Cortex of kidney (tissue), 1 donor: ENCODE data around the gene TOMM40.
"Not testable (repeated sequence)": the region's sequence is repeated elsewhere in the genome, so short reads cannot be mapped to it uniquely, and the experiment has no call there.

Experiments used
- DNase-seq: peaks from one replicate; lab custom pipeline; 2025; lab: John Stamatoyannopoulos, UW

The TOMM40 gene

DNA sequence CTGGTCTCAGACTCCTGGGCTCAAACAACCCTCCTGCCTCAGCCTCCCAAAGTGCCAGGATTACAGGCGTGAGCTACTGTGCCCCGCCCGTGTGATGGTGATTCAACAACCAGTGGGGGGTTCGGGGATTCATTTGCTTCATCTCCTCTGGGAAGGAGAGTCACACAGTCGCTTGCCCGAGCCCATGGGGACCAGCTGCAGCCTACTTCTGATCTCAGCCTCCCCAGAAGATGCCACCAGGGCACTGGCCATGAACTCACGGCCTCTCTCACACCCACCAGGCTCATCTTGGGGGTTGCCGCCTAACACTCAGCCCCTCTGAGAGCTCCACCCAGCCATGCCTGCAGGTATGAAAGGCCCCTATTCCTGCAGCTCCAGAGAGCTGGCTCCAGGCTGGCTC, 6.8 kb downstream of the TOMM40 start:
- no peak for DNase-seq

DNA sequence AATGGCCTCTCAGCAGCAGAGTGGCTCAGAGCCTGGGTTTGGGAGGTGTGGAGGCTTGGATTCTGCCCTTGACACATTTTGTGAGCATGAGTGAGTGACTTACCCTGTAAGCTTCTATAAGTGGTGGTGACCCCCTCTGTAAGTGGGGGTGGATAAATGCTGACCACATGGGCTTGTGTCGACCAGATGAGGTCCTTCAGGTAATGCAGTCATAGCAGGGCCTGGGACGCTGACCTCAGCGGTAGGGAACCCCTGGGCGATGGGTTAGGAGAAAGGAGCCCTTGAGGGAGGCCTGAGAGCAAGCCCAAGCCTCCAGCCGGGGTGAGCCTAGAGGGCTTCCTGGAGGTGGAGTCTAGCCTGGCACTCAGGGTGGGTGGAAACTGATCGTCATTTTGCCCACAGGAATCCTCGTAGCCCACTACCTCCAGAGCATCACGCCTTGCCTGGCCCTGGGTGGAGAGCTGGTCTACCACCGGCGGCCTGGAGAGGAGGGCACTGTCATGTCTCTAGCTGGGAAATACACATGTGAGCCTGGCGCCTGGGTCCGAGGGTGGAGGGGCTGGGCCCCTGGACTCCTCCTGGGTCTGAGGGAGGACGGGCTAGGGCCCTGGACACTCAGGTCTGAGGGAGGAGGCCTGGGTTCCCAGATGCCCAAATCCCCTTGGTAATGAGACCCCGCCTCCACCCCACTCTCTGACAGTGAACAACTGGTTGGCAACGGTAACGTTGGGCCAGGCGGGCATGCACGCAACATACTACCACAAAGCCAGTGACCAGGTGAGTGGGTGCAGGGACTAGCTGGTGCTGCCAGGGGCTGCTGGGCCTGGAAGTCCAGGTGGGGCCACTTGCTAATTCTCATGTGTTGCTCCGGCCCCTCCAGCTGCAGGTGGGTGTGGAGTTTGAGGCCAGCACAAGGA, 9.5 kb downstream of the TOMM40 start:
- no peak for DNase-seq

DNA sequence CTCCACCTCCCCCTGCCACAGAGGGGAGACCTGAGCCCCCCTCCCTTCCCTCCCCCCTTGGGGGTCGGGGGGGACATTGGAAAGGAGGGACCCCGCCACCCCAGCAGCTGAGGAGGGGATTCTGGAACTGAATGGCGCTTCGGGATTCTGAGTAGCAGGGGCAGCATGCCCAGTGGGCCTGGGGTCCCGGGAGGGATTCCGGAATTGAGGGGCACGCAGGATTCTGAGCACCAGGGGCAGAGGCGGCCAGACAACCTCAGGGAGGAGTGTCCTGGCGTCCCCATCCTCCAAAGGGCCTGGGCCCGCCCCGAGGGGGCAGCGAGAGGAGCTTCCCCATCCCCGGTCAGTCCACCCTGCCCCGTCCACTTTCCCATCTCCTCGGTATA, 12.2 kb downstream of the TOMM40 start:
- DNase-seq: no peak

DNA sequence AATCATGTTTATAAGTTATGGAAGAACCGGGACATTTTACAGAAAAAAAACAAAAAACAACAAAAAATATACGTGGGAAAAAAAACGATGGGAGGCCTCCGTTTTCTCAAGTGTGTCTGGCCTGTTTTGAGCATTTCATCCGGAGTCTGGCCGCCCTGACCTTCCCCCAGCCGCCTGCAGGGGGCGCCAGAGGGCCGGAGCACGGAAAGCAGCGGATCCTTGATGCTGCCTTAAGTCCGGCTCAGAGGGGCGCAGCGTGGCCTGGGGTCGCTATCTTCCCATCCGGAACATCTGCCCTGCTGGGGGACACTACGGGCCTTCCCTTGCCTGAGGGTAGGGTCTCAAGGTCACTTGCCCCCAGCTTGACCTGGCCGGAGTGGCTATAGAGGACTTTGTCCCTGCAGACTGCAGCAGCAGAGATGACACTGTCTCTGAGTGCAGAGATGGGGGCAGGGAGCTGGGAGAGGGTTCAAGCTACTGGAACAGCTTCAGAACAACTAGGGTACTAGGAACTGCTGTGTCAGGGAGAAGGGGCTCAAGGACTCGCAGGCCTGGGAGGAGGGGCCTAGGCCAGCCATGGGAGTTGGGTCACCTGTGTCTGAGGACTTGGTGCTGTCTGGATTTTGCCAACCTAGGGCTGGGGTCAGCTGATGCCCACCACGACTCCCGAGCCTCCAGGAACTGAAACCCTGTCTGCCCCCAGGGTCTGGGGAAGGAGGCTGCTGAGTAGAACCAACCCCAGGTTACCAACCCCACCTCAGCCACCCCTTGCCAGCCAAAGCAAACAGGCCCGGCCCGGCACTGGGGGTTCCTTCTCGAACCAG, 12.8 kb downstream of the TOMM40 start:
- no peak for DNase-seq

DNA sequence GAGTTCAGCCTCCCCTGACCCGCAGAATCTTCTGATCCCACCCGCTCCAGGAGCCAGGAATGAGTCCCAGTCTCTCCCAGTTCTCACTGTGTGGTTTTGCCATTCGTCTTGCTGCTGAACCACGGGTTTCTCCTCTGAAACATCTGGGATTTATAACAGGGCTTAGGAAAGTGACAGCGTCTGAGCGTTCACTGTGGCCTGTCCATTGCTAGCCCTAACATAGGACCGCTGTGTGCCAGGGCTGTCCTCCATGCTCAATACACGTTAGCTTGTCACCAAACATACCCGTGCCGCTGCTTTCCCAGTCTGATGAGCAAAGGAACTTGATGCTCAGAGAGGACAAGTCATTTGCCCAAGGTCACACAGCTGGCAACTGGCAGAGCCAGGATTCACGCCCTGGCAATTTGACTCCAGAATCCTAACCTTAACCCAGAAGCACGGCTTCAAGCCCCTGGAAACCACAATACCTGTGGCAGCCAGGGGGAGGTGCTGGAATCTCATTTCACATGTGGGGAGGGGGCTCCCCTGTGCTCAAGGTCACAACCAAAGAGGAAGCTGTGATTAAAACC, 13.5 kb downstream of the TOMM40 start:
- no peak for DNase-seq

DNA sequence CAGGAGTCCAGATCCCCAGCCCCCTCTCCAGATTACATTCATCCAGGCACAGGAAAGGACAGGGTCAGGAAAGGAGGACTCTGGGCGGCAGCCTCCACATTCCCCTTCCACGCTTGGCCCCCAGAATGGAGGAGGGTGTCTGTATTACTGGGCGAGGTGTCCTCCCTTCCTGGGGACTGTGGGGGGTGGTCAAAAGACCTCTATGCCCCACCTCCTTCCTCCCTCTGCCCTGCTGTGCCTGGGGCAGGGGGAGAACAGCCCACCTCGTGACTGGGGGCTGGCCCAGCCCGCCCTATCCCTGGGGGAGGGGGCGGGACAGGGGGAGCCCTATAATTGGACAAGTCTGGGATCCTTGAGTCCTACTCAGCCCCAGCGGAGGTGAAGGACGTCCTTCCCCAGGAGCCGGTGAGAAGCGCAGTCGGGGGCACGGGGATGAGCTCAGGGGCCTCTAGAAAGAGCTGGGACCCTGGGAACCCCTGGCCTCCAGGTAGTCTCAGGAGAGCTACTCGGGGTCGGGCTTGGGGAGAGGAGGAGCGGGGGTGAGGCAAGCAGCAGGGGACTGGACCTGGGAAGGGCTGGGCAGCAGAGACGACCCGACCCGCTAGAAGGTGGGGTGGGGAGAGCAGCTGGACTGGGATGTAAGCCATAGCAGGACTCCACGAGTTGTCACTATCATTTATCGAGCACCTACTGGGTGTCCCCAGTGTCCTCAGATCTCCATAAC, 14.5 kb downstream of the TOMM40 start, which contains the start of gene APOE:
Gene APOE (plus strand): TSS at position 360 of the 724 bp plus-strand sequence. CDS start 829 bp downstream, outside the sequence.
- DNase-seq: no peak

DNA sequence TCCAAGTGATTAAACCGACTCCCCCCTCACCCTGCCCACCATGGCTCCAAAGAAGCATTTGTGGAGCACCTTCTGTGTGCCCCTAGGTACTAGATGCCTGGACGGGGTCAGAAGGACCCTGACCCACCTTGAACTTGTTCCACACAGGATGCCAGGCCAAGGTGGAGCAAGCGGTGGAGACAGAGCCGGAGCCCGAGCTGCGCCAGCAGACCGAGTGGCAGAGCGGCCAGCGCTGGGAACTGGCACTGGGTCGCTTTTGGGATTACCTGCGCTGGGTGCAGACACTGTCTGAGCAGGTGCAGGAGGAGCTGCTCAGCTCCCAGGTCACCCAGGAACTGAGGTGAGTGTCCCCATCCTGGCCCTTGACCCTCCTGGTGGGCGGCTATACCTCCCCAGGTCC, 16.6 kb downstream of the TOMM40 start:
- no peak for DNase-seq

DNA sequence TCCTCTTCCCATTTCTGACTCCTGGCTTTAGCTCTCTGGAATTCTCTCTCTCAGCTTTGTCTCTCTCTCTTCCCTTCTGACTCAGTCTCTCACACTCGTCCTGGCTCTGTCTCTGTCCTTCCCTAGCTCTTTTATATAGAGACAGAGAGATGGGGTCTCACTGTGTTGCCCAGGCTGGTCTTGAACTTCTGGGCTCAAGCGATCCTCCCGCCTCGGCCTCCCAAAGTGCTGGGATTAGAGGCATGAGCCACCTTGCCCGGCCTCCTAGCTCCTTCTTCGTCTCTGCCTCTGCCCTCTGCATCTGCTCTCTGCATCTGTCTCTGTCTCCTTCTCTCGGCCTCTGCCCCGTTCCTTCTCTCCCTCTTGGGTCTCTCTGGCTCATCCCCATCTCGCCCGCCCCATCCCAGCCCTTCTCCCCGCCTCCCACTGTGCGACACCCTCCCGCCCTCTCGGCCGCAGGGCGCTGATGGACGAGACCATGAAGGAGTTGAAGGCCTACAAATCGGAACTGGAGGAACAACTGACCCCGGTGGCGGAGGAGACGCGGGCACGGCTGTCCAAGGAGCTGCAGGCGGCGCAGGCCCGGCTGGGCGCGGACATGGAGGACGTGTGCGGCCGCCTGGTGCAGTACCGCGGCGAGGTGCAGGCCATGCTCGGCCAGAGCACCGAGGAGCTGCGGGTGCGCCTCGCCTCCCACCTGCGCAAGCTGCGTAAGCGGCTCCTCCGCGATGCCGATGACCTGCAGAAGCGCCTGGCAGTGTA, 17.2 kb downstream of the TOMM40 start:
- no peak for DNase-seq

DNA sequence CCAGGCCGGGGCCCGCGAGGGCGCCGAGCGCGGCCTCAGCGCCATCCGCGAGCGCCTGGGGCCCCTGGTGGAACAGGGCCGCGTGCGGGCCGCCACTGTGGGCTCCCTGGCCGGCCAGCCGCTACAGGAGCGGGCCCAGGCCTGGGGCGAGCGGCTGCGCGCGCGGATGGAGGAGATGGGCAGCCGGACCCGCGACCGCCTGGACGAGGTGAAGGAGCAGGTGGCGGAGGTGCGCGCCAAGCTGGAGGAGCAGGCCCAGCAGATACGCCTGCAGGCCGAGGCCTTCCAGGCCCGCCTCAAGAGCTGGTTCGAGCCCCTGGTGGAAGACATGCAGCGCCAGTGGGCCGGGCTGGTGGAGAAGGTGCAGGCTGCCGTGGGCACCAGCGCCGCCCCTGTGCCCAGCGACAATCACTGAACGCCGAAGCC, 17.8 kb downstream of the TOMM40 start:
- no peak for DNase-seq

DNA sequence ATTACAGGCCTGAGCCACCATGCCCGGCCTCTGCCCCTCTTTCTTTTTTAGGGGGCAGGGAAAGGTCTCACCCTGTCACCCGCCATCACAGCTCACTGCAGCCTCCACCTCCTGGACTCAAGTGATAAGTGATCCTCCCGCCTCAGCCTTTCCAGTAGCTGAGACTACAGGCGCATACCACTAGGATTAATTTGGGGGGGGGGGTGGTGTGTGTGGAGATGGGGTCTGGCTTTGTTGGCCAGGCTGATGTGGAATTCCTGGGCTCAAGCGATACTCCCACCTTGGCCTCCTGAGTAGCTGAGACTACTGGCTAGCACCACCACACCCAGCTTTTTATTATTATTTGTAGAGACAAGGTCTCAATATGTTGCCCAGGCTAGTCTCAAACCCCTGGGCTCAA, 18.7 kb downstream of the TOMM40 start:
- DNase-seq: no peak

DNA sequence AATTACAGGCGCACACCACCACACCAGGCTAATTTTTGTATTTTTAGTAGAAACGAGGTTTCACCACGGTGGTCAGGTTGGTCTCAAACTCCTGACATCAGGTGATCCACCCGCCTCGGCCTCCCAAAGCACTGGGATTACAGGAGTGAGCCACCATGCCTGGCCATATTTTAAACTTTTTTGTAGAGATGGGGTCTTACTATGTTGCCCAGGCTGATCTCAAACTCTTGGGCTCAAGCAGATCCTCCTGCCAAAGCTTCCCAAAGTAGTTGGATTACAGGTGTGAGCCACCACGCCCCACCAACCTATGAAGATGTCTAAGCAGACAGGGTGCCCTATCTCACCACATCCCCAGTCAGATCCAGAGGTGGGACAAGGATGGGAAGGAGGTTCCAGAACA, 20.8 kb downstream of the TOMM40 start:
- DNase-seq: not testable (repeated sequence)

DNA sequence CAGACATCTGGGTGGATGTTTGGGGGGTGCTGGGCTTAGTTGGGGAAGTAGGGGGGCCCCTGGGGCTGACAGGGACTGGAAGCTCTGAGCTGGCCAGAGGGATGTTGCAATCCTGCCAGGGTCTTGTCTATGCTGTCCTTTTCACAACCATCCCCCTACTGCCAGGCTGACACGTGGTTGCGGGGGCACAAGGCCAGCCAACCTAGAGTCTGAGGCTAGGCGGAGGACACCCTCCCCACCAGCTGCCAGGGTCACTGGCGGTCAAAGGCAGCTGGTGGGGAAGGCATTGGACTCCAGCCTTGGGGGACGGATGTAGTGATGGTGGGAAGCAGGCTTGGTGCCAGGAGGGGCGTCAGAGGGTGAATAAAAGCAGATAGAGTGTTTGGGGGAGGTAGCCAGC, 21.8 kb downstream of the TOMM40 start:
- no peak for DNase-seq

DNA sequence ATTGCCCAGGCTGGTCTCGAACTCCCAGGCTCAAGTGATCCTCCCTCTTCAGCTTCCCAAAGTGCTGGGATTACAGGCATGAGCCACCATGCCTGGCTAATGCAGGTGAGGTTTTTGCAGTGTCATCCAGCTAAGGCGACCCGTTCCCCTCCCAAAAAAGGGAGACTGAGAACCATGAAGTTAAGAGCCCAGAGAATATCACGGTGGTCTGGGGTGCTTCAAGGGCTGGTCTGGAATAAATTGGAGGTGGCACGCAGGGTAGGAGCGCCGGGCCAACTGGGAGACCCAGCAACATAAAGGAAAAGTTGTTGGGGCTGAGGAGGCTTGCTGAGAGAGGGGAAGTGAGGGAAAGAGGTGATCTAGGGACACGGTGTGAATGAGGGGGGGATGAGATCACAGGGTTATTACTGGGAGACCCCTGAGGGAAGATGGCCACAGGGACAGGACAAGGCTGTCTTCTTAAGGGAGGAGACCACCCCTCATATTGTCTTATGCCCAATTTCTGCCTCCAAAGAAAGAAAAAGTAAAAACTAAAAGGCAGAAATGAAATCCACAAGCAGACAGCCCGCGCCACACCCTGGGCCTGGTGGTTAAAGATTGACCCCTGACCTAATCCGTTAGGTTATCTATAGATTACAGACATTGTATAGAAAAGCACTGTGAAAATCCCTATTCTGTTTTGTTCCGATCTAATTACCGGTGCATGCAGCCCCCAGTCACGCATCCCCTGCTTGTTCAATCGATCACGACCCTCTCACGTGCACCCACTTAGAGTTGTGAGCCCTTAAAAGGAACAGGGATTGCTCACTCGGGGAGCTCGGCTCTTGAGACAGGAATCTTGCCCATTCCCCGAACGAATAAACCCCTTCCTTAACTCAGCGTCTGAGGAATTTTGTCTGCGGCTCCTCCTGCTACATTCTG, 22.7 kb downstream of the TOMM40 start:
- DNase-seq: not testable (repeated sequence)

DNA sequence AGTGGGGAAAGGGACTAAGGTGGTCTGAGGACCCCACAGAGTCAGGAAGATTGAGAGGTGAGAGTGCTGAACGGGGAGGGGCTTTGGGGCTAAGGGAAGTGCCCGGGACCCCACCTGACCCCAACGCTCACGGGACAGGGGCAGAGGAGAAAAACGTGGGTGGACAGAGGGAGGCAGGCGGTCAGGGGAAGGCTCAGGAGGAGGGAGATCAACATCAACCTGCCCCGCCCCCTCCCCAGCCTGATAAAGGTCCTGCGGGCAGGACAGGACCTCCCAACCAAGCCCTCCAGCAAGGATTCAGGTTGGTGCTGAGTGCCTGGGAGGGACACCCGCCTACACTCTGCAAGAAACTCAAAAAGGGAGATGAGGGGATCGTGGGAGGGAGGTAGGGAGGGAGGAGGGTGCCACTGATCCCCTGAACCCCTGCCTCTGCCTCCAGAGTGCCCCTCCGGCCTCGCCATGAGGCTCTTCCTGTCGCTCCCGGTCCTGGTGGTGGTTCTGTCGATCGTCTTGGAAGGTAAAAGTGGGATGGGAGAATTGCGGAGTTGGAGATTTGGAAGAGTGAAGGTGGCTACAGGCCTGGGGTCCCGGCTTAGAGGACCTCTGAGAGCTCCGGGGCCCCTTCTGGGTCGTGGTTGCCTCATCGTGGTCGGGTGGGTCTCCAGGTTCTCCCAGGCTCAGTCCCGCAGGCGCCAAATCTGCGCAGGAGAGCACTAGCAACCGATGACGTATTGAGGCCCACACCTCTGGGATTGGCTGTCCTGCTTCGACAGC, 23.6 kb downstream of the TOMM40 start, which contains the start of gene APOC1:
Gene APOC1 (plus strand): TSS at position 176 of the 774 bp plus-strand sequence. CDS start 284 bp downstream, at position 460.
- DNase-seq: not testable (repeated sequence)

DNA sequence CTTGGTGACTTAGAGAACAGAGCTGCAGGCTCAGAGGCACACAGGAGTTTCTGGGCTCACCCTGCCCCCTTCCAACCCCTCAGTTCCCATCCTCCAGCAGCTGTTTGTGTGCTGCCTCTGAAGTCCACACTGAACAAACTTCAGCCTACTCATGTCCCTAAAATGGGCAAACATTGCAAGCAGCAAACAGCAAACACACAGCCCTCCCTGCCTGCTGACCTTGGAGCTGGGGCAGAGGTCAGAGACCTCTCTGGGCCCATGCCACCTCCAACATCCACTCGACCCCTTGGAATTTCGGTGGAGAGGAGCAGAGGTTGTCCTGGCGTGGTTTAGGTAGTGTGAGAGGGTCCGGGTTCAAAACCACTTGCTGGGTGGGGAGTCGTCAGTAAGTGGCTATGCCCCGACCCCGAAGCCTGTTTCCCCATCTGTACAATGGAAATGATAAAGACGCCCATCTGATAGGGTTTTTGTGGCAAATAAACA, 33.2 kb downstream of the TOMM40 start:
- no peak for DNase-seq

DNA sequence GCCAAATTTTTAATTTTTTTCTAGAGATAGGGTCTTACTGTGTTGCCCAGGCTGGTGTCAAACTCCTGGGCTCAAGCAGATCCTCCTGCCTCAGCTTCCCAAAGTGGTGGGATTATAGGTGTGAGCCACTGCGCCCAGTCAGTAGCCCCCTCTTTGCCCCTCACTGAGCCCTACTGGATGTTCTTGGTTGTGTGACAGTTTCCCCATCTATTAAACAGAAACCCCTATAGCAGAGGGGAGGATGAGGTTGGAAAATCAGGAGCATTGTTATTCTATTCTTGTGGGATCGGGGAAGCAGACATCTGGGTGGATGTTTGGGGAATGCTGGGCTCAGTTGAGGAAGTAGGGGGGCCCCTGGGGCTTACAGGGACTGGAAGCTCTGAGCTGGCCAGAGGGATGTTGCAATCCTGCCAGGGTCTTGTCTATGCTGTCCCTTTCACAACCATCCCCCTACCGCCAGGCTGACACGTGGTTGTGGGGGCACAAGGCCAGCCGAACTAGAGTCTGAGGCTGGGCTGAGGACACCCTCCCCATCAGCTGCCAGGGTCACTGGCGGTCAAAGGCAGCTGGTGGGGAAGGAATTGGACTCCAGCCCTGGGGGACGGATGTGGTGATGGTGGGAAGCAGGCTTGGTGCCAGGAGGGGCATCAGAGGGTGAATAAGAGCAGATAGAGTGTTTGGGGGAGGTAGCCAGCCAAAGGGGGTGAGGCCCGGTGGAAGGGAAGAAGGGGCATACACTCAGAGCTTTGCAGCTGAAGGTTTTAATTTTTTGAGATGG, 34.2 kb downstream of the TOMM40 start:
- no peak for DNase-seq

DNA sequence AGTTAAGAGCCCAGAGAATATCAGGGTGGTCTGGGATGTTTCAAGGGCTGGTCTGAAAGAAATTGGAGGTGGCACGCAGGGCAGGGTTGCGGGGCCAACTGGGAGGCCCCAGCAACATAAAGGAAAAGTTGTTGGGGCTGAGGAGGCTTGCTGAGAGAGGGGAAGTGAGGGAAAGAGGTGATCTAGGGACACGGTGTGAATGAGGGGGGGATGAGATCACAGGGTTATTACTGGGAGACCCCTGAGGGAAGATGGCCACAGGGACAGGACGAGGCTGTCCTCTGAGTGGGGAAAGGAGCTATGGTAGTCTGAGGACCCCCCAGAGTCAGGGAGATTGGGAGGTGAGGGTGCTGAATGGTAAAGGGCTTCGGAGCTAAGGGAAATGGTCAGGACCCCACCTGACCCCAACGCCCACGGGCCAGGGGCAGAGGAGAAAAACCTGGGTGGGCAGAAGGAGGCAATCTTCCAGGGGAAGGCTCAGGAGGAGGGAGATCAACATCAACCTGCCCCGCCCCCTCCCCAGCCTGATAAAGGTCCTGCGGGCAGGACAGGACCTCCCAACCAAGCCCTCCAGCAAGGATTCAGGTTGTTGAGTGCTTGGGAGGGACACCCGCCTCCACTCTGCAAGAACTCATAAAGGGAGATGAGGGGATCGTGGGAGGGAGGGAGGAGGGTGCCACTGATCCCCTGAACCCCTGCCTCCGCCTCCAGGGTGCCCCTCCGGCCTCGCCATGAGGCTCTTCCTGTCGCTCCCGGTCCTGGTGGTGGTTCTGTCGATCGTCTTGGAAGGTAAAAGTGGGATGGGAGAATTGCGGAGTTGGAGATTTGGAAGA, 35.4 kb downstream of the TOMM40 start:
- not testable (repeated sequence) for DNase-seq
